Ascending aorta (tissue), 2 donors: ENCODE results near the gene SMARCE1. TPM values are rescaled to one million over a fixed set of nuclear protein-coding genes. Genes with fewer than 3 reads are reported as not detected.
A peak's percentile ranks its signal among the peaks of the same experiment; 100 is the strongest.
"Not testable (repeated sequence)": the region's sequence is repeated elsewhere in the genome, so short reads cannot be mapped to it uniquely, and the experiment has no call there.

Experiments used
- DNase-seq, 2 donors: peaks; one replicate each; pipeline ENCODE4 v3.0.0-alpha.2; 2019; ENCODE audit warnings: low spot score in 2 of 2
- H3K27ac ChIP-seq, 2 donors: fragments of 200-600 bp; sonication (generic); one replicate each; pipeline ENCODE4 v1.5.1; 2016 to 2017; ENCODE audit warnings: mild to moderate bottlenecking in 1 of 2
- H3K27me3 ChIP-seq: fragments of 200-600 bp; sonication (generic); one replicate; pipeline ENCODE4 v1.5.1; 2017
- H3K36me3 ChIP-seq, 2 donors: fragments of 200-600 bp; sonication (generic); one replicate each; pipeline ENCODE4 v1.5.1; 2016
- H3K4me1 ChIP-seq, 2 donors: fragments of 200-600 bp; sonication (generic); one replicate each; pipeline ENCODE4 v1.5.1; 2016 to 2017; ENCODE audit warnings: mild to moderate bottlenecking in 1 of 2
- H3K4me3 ChIP-seq, 2 donors: fragments of 200-600 bp; sonication (generic); one replicate each; pipeline ENCODE4 v1.5.1; 2016 to 2017; ENCODE audit warnings: mild to moderate bottlenecking in 1 of 2
- H3K9me3 ChIP-seq, 2 donors: fragments of 200-600 bp; sonication (generic); one replicate each; pipeline ENCODE4 v1.5.1; 2016
- CTCF ChIP-seq, 3 experiments: fragments of 200-600 bp in 2 of 3; fragments of 450-650 bp in 1 of 3; sonication (generic) in 2 of 3; IDR thresholded peaks; one replicate each; pipeline ENCODE4 v1.5.1; 2016 to 2019; ENCODE audit warnings: antibody characterized with exemption in 3 of 3, mild to moderate bottlenecking in 1 of 3, moderate library complexity in 1 of 3
- intact Hi-C: fragments of 100-400 bp; cut with DNase I; formaldehyde crosslinking; loops from one replicate; pipeline ENCODE4 v1.15.1; 2023
- total RNA-seq: library from RNA; depleted of rRNA; stranded (reverse); fragments of >200 nt; gene quantifications from one replicate; pipeline ENCODE4 v1.1.0, GENCODE V29; 2016

The SMARCE1 gene
- total RNA-seq, 1 donor from 2014 or later: 147 TPM

- no peaks in the 10 kb centered on the region for H3K36me3 ChIP-seq
- no peaks in the 10 kb centered on the region for H3K4me1 ChIP-seq
- H3K27ac ChIP-seq: no peak overlapping the region
- H3K9me3 ChIP-seq: no peaks in the 10 kb centered on the region
- no peaks in the 10 kb centered on the region for H3K27me3 ChIP-seq
- no peak for DNase-seq
- no peak for TF ChIP-seq CTCF (IDR thresholded peaks at IDR 0.05)
- intact Hi-C loops: no loop called here
- H3K4me3 ChIP-seq: no peak overlapping the region
These were observed 59.1 kb downstream of the SMARCE1 start for GRCh38 chr17:40588552-40588951.

- H3K27me3 ChIP-seq, H3K9me3 ChIP-seq, H3K36me3 ChIP-seq, DNase-seq, H3K4me1 ChIP-seq, intact Hi-C loops, H3K4me3 ChIP-seq, H3K27ac ChIP-seq: not testable (repeated sequence)
These were observed 61.4 kb downstream of the SMARCE1 start for GRCh38 chr17:40586264-40586663.

- H3K4me3 ChIP-seq, H3K27ac ChIP-seq, H3K36me3 ChIP-seq, DNase-seq, H3K9me3 ChIP-seq, intact Hi-C loops, H3K4me1 ChIP-seq, H3K27me3 ChIP-seq: not testable (repeated sequence)
These were observed 62.7 kb downstream of the SMARCE1 start for GRCh38 chr17:40584950-40585349.

- Histone ChIP-seq H3K4me1 (no peaks in the 10 kb centered on the region), H3K4me3 (no peak overlapping the region), H3K27me3 (no peaks in the 10 kb centered on the region), H3K9me3 (no peaks in the 10 kb centered on the region), H3K27ac (no peak overlapping the region), H3K36me3 (no peaks in the 10 kb centered on the region)
- peak in 1 of 2 donors; percentile 78 for DNase-seq
- intact Hi-C loops: no loop called here
- TF ChIP-seq CTCF (IDR thresholded peaks at IDR 0.05): no peak
These were observed 65.2 kb downstream of the SMARCE1 start for GRCh38 chr17:40582328-40582901.

- TF ChIP-seq CTCF (IDR thresholded peaks at IDR 0.05): no peak
- Histone ChIP-seq H3K27me3 (no peaks in the 10 kb centered on the region), H3K4me1 (no peaks in the 10 kb centered on the region), H3K9me3 (peaks cover 0 to 5% of the 10 kb centered on the region in 2 donors), H3K36me3 (no peaks in the 10 kb centered on the region), H3K4me3 (no peak overlapping the region), H3K27ac (no peak overlapping the region)
- no peak for DNase-seq
- intact Hi-C loops: no loop called here
These were observed 67.5 kb downstream of the SMARCE1 start for GRCh38 chr17:40580140-40580539.

GRCh38 chr17:40579471-40579870, 68.1 kb downstream of the SMARCE1 start:
- intact Hi-C loops: no loop called here
- no peak for DNase-seq
- H3K9me3 ChIP-seq: peaks cover 0 to 11% of the 10 kb centered on the region in 2 donors
- H3K27me3 ChIP-seq: no peaks in the 10 kb centered on the region
- H3K4me3 ChIP-seq: no peak overlapping the region
- TF ChIP-seq CTCF (IDR thresholded peaks at IDR 0.05): no peak
- no peaks in the 10 kb centered on the region for H3K36me3 ChIP-seq
- no peak overlapping the region for H3K27ac ChIP-seq
- no peaks in the 10 kb centered on the region for H3K4me1 ChIP-seq

- no peaks in the 10 kb centered on the region for H3K27me3 ChIP-seq
- no peak overlapping the region for H3K27ac ChIP-seq
- no peaks in the 10 kb centered on the region for H3K36me3 ChIP-seq
- H3K4me3 ChIP-seq: no peak overlapping the region
- no peak for DNase-seq
- intact Hi-C loops: no loop called here
- TF ChIP-seq CTCF (IDR thresholded peaks at IDR 0.05): no peak
- H3K9me3 ChIP-seq: peaks cover 0 to 16% of the 10 kb centered on the region in 2 donors
- H3K4me1 ChIP-seq: no peaks in the 10 kb centered on the region
These were observed 70.0 kb downstream of the SMARCE1 start for GRCh38 chr17:40577611-40578065.
